Inferior parietal cortex (tissue), 1 donor: ENCODE measurements around the gene NISCH.

ENCODE experiments used
- DNase-seq: peaks from one replicate; pipeline ENCODE4 v3.0.0-alpha.2; 2016; ENCODE audit errors: extremely low spot score

NISCH gene

DNA sequence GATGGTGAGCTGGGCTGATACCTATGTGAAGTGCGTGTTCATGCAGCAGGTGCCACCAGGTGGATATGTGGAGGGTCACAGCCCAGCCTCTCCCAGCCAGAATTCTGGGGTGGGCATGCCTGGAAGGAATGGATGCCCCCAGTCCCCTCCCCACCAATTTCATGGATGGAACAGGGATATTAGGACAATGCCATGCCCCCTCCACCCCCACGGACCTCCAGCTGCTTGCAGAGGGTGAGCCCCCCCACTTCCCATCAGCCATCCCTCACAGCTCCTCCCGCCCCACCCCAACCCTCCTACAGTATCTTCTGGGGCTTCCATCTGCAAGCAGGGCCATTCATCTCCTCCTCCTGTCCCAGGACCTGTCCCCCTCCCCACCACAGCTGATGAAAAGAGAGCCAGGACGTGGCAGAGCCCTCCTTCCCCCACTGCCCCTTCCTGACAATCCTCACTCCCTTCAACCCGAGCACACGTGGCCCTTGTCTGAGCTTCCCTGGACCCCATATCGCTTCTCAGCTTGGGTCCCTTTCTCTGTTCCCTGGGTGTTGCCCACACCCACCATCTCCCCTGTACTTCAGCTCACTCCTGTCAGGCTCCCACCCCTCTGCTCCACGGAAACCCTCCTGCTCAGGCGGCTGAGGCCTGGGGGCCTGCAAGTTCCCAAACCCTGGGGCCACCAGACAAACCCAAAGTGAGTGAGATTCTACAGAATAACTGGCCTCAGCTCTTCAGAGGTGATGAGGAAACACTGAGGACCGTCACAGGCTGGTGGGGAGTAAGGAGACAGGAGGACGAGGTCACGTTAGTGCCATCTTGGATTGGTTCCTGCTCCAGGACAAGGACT is 7.7 kb upstream of the NISCH start:
- no peak for DNase-seq

DNA sequence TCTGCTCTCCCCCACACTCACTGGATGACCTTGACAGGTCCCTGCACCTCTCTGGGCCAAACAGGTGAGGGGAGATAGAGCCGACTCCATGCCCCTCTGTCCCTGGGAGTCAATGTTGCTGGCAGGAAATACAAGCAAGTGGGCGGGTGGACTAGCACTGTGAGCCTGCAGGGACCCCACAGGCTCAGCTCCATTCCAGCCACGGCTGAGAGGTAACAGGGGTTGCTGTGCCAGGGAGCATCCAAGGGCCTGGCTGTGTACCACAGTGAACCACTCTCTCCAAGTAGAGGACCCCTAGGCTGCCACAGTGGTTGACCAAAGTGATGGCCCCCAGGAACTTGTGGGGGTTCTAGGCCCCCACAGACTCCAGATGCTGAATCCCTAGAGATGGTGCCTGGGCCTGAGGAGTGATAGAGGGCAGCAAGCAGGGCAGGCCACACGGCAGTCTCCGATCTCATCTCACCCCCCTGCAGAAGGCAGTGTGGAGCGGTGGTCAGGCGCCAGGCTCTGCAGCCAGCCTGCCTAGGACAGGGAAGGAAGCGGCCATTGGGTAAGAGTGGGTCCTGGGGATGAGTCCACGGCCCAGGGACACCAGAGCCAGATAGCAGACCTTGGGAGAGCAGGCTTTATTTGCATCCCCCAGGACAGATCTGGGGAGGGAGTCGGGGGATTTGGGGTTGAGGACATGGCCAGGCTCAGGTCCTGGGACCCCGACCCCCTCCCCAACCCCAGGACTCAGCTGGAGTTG is 4.7 kb upstream of the NISCH start:
- no peak for DNase-seq

DNA sequence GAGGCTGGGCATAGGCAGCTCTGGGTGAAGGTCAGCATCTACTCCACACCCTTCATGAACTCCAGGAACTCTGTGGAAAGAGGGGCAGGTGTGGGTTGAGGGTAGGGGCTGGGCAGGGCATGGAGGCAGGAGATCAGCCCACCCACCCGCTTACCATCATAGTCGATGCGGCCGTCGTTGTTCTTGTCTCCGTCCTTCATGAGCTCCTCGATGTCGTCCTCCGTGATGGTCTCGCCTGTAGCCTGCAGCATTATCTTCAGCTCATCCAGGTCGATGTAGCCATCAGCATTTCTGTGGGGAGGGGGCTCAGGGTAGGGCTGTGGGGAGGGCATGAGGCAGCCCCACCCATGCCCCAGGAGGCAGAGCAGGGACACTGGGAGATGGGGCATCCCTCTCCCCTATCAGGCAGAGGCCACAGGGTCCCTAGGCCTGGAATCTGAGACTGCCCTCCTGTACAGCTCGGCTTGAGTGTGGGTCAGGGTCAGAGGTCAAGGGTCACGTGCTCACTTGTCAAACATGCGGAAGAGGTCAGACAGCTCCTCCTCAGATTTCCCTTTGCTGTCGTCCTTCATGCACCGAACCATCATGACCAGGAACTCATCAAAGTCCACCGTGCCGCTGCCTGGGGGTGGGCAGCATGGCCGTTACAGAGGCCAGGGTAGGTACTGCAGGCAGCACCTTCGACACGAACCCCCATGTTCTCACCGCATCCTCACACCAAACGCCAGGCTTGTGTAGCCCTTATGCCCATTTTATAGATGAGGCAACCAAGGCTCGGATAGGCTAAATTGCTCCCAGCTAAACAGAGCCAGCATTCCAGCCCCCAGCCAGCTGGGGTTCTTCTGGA is 3.9 kb upstream of the NISCH start:
- DNase-seq = no peak

DNA sequence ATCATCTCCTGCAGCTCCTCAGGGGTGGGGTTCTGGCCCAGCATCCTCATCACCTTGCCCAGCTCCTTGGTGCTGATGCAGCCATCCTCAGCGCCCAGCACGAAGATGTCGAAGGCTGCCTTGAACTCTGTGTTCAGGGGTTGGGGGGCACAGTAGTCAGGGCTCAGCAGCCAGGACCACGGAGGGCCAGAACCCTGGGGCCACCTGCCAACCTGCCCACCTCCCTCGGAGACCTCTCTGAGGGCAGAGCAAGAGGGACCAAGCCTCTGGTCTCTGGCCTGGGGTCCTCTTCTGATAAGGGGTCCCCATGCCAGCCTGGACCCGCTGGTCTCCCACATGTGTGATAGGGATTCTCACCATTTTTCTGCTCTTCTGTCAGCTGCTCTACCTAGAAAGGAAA is 3.3 kb upstream of the NISCH start:
- DNase-seq = no peak

DNA sequence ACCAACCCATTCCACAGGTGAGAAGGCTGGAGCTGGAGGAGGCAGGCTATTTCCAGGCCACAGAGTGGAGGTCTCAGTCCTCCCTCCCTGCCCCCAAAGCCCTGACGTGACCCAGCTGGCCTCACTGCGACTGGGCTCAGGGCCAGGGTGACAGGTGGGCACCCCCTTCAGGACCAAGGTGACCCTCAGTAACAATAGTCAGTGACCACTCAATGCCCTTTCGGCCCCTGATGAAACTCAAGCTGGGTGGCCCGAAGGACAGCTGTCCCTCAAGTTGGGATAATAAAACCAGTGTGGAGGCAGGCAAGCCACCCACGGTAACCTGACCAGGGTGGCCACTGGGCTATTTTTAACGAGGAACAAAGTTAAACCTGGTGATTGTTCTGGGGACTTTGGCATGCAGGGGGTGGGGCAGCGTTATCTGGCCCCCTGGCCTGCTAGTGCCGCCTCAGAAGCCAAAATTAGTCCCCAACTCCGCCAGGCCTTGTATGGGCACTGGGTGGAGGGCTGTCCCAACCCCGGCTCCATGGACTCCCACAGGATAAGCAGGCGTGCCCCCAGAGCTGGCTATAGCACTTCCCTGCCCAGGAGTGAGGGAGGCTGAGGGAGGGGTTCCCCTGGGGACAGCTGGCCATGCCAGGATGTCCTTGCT is 2.7 kb upstream of the NISCH start:
- DNase-seq = no peak

DNA sequence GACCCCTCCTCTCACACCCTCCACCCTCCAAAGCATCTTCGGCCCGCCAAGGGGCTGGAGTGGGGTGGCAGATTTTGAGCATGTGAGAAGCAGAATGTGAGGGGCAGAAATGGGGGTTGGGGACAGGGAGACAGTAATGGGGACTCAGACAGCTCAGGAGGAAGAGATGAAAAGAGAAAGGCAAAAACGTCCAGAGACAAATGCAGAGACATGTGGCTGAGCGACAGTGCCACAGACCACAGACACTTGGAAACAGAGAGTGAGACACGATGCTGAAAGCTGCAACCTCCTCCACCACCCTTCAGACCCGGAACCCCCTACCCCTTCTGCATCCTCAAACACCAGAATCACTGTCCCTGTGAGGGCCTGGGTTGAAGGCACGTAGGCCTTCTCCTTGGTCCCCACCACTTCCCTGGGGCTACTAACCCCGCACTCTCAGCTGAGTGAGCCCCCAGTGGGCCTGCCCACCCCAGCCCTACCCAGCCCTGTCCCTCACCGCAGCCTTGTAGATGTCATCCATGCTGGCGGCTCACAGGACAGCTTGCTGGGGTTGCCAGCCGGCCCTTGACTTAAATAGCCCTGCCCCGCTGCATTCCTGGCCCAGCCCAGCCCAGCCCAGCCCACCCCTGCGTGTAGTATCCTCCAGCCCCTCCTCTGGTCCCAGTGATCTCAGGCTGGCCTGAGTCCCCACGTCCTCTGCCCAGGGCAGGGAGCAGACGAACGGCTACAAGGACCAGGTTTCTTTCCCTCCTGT is 1.7 kb upstream of the NISCH start, which contains the start of gene TNNC1:
Gene TNNC1, minus strand, starts transcription at position 546 of the 754 bp plus-strand sequence. Its CDS starts 26 bp downstream, at position 520.
- no peak for DNase-seq

DNA sequence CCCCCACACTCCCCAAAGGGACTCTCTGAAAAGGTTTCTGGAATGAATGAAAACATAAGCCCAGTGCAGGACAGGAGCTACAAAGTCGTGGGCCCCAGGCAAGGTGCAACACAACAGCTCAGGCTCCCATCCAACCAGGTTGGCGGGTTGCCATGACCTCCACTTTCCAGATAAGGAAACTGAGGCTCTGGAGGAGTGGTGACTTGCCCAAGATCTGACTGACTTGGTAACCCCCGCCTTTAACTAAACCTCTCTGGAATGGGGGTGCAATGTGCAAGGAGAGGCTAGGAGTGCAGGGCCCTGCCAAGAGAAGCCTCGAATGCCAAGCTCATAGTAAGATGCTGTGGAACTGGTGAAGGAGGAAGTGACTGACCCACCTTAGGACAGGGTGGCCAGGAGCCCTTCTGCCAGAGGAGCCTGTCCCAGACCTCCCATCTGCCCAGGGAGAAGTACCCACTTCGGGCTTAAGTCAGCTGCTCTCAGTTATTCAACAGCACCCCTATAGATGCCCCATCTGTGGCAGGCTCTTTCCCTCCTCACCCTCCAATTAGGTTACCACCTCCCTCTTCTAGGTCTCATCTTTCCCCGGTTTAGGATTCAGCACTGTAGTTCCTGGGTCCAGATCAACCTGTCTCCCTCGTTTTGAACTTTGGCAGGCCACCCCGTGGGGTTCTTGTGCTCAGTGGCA is 1.0 kb upstream of the NISCH start:
- no peak for DNase-seq

DNA sequence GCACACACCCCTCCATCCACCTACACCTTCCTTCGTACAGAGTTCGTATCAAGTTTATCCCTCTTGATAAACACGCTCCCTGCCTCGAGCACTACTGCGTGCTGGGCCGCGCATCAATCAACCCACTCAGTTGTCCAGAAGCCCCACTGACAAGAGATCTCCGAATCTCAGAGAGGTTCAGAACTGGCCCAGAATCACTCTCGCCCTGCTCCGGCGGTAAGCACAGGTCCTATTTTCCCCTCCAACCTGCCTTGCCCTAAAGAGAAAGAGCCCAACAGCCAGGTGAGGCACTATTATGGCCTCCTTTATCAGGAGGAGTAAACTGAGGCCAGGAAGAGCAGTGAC is 494 bp upstream of the NISCH start:
- DNase-seq = no peak

DNA sequence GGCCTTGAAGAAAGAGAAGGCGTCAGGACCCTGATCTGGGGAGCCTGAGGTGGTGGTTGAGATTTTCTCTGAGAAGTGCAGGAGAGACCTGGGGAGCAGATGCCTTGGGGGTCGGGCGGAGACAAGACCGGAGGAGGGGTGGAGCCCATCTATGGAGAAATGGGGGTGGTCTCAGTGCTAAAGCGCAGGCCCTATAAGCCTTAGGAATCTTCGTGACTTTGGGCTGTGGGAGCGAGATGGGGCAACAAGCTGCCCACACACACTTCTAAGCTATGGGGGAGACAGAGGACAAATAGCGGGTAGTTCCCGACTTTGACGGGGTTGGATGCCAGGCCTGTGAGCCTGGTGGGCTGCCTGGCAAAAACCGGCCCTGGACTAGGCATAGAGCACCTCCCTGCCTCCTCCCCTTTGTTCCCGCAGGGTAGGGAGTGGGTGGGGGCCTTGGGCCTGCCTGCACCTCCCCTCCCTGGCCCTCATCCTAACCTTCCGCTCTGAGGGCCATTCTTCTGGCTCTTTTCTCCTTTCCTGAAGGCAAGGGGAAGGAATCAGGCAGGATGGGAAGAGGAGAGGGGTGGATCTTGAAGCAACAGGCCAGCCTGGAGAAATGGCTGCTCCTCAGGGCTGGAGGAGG is 880 bp downstream of the NISCH start:
- no peak for DNase-seq

DNA sequence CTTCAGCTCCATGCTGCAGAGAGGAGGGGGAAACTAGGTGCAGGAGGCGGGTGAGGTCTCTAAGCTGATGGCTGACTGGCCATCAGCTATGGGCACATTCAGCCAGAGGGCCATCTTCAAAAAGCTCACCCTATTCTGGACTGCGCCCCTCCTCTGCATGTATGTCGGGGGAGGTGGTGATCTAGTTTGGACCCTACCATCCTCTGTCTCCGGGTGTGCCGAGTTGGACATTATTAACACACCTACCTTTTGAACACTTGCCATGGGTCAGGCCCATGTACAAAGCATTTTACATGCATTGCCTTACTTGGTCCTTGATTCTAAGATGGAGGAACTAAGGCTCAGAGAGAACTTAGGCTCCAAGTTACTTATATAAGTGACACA is 1.4 kb downstream of the NISCH start:
- DNase-seq = no peak

DNA sequence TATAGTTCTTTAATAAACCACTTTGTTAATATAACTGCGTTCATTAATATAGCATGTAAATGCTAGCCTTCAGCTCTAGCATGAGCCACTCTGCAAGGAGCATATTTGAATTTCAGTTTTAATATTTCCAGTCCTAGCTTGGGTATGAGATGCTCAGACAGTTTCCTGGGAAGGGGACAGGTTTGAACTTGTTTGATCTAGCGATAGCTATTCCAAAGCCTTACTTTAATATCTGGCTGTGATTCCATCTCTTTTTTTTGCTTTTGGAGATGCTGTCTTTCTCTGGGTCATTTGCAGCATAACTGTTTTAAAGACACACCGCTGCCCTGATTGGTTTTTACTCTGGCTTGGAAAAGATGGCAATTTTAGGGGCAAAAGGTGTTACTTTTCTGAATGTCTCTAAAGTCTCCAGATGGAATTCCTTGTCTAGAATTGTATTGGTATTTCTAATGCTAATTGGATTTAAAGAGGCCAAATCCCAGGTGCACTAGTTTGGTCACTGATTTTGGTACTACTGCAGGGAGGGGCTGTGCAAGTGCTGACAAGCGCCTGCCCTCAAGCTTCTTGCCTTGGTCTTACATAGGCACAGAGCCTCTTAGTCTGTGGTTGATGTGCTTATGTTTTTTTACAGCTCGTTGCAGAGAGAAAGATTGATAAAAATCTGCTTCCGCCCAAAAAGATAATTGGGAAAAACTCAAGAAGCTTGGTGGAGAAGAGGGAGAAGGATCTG is 2.8 kb downstream of the NISCH start:
- no peak for DNase-seq

DNA sequence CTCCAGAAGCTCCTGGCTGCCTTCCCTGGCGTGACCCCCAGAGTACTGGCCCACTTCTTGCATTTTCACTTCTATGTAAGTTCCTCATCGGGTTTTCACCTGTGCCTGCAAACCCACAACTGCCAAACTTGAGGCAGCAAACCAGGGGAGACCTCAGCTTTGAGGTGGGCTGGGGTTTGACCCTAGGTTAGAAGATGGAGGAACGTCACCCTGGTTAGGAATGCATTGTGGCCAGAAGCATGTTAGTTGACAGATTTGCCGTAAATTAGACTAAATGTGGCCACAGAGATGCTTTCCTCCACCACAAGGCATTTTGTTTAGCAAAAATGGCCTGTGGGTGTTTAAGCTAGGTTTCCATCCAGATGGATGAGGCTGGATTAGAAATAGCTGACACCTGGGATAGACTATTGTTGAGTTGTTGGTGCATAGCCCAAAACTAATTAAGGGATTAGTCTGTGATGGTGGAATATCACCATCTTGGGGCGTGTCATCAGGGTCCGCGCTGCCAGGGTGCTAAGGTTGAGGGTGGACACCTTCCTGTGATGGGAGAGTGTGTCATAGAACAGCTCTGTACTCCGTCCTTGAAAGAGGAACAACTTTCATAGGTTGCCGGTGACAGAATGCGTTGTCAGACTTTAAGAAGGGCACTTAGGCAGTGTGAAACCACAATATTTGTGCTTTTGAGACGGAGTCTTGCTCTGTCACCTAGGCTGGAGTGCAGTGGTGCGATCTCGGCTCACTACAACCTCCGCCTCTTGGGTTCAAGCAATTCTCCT is 3.6 kb downstream of the NISCH start:
- DNase-seq = no peak

DNA sequence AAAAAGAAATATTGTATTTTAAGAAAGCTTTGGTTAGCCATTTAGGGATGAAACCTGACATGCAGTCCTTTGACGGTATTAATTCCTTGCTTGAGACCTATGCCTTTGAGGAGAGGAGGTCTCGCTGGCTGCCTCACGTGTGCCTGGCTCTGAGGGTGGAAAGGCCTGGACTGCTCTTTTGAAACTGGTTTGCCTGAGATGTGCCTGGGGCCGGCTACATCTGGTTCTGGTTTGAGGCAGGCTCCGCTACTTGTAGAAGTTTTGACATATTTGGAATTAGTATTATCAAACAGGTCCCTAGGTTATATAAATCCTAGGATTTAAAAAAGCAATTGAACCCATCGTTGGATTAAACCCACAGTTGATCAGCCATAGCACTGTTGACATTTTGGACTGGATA is 6.5 kb downstream of the NISCH start:
- DNase-seq = no peak

DNA sequence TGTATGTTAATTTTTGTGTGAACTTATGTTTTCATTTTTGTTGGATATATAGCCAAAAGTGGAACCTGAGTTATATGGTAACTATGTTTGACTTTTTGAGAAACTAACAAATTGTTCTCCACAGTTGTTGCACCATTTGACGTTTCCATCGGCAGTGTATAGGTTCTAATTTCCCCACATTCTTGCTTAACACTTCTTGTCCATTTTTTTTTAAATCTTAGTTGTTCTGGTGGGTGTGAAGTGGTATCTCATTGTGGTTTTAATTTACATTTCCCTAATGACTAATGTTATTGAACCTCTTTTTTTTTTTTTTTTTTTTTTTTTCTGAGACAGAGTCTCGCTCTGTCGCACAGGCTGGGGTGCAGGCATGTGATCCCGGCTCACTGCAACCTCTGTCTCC is 8.0 kb downstream of the NISCH start:
- DNase-seq = no peak

DNA sequence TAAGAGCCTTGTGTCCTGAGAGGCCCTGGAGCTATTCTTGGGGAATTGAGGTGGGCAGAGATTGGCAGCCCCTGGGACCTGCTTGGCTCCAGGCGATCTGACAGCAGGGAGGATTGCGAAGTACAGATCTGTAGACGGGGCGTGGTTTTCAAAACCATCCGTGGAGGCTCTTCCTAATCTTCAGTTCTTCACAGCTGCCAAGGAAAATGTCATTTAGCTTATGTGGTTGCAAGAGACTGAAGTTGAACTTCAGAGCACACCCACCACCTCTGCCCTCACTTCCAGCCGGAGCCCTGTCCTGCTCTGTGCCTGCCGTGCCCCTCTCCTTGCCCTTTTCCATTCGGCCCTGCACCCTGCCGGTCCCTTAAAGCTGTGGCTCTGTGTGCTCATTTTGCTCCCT is 12.9 kb downstream of the NISCH start:
- no peak for DNase-seq

DNA sequence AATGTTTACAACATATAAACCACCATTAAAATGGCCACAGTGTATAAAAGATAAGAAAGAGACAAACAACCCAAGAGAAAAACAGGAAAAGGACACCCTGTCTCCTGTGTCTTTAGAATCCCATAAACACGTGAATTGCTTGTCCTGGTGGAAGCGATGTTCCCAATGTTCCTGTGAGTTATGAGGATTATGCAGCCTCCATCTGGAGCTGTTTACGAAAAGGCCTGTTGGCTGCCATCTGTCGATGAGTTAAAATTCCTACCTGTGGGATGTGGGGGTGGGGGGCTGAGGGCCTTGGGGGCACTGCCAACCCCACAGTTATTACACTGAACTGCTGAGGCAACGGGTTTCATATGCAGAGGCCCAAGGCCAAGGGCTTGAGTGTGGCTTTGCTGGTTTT is 13.6 kb downstream of the NISCH start:
- peak; percentile 53 for DNase-seq

DNA sequence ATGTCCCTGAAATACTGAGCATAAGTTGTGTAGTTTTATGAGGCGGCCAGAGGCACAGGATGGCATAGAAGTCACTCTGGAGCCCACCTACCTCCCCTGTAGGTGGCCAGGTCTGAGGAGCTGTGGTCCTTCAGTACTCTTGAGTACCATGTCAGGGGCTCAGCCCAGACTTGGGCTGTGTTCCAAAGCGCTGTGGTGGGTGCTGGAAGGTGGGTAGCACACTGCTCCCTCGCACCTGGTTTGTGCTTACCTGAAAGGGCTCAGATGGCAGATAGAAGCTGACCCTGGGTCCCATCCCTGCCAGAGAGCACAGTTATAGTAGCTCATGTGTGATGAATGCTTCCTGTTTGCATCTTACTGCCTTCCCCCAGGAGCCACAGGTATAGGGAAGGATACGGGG is 15.5 kb downstream of the NISCH start:
- DNase-seq = no peak

DNA sequence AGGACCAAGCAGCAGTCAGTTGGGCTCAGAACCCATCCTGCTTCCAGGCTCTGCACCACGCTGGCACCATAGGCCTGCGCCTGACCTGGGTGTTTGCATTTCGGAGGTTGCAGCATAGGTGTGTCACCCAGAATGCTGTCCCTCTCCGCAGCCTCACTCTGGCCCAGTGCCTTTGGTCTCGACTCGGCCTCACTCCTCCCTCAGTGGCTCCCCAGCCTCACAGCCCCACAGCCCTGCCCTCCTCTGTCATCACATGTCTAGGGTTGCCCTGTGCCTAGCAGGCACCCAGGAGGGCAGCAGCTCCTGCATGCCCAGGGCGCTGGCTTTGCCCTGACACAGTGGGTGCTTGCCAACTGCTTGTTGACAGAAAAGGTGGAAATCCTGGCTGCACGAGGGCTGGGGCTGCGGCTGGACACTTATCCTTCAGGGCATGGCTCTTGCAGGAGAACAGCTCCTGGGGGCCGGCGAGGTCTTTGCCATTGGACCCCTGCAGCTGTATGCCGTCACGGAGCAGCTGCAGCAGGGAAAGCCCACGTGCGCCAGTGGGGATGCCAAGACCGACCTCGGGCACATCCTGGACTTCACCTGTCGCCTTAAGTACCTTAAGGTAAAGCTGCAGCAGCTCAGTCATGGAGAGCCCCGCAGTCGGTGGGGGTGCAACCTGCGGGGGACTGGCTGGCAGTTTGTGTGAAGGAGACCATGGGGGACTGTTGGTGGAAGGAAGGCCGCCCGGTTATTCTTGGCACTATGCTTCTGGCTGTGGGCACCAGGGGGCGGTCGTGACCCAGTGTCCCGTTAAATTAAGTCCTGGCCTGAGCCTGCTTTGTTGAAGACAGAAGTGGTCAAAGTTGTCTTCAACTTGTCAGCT is 16.2 kb downstream of the NISCH start:
- DNase-seq = peak; percentile 56
